HG03135 (cell line): ENCODE measurements around the gene SLC28A3.

Experiments used
- ATAC-seq: cut with Tn5 transposase; IDR thresholded peaks from one replicate; pipeline ENCODE4 v1.9.1; 2021; ENCODE audit warnings: mild to moderate bottlenecking, moderate library complexity; ENCODE audit not compliant: unreplicated experiment

Gene SLC28A3

GRCh38 chr9:84301851-84302250 is 38.7 kb downstream of the SLC28A3 start:
- no peak for ATAC-seq

DNA sequence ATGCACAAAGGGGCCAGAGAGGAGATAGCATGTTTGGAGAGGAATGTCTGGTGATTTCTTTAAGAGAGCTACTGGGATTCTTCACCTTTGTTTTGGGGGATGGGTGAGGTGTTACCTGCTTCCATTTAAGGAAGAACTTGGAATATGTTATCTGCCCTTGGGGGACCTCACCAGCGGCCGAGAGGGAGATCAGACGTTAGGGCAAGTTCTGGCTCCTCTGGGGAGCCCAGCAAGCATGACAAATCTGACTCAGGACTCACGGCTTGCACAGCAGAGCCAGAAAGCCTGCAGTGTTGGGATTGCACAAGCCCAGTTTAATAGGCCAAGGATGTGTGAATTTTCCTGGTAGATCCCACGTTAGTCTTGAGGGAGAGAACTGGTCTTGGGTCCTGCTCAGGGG is 40.3 kb downstream of the SLC28A3 start:
- ATAC-seq, result no peak

DNA sequence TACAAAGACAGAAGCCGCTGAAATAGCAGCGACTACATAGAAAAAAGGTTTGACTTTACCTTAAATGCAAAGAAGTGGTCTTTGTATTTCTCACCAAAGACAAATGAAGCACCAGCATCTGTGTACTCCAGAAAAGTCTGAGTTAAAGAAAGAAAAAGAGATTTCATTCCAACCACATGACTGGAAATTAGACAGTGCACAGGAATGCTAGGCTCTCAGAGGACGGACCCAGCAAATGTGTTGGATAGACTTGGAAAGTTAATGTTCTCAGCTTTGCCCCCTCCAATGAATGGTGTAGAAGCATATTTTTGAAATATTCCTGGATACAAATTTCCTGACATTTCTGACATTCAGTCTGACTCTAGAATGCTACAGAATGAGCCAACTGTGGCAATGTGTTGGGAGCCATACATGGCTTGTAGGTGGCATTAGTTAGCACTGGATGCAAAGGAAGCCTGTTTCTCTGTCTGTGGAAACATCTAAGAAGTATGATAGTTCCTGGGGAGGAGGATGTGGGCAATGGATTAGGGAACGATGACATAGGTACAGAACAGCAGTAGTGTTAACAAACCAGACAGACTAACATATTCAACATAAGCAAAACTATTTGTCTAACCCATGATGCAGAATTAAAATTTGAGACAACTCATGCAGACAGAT is 43.3 kb downstream of the SLC28A3 start:
- ATAC-seq, result no peak

GRCh38 chr9:84296146-84296843 is 44.3 kb downstream of the SLC28A3 start:
- ATAC-seq, result peak; percentile 38

GRCh38 chr9:84294241-84294950 is 46.2 kb downstream of the SLC28A3 start:
- ATAC-seq, result no peak

- ATAC-seq, result peak; percentile 61
These were observed 47.4 kb downstream of the SLC28A3 start for GRCh38 chr9:84293001-84293798.

DNA sequence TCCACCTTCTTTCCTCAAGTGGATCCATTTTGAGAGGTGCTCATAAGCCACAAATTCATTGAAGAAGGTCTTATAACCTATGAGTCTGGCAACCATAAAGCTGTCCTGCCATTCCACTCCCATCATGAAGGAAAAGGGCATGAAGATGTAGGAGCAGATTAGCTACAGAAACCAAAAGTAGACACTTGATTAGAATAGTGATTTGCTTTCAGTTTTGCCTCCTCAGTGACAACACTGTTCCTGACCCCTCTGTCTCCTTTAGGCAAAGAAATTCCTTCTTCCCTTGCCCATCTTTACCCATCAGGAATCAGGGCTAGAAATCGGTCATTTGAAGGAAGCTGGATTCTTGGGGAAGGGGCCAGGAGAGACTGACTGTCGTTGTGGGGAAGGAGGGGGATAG is 55.2 kb downstream of the SLC28A3 start:
- no peak for ATAC-seq

- no peak for ATAC-seq
These were observed 56.6 kb downstream of the SLC28A3 start for GRCh38 chr9:84283946-84284345.

- ATAC-seq, result no peak
These were observed 62.4 kb downstream of the SLC28A3 start for GRCh38 chr9:84278130-84278529.

DNA sequence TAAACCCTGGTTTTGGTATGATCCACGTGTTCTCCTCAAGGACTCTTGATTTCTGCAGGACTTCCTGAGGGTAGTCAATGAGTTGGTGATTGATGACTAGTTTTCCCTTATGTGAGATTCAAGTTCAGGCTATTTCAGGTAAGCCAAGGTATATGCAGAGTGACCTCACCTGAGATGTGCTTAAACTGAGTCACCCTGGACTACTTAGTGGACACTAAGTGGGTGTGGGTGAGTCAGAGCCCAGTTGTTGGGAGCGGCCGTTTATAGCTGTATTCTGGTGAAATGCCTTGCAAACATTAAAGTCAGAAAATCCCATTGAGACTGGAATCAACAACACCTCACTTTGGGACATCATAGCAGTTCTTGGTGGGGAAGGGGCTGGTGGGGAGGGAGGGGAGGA is 62.9 kb downstream of the SLC28A3 start:
- ATAC-seq, result no peak

DNA sequence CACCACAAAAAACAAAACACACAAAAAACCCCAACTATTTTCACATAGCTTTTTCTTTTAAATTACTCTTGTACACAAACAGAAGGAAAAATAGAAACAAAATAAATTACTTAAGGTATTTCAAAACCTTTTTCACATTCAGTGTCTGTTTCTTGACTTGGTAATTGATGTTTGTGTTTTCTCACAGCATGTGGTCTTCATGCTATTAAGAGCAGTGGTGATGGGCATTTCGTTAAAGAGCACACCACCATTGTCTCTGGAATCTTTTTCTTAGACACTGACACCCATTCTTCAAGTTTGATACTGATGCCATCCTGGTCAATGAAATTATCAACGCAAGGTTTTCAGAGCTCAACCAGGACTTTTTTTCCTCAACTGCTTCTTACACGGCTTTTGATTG is 63.8 kb downstream of the SLC28A3 start:
- ATAC-seq, result no peak

DNA sequence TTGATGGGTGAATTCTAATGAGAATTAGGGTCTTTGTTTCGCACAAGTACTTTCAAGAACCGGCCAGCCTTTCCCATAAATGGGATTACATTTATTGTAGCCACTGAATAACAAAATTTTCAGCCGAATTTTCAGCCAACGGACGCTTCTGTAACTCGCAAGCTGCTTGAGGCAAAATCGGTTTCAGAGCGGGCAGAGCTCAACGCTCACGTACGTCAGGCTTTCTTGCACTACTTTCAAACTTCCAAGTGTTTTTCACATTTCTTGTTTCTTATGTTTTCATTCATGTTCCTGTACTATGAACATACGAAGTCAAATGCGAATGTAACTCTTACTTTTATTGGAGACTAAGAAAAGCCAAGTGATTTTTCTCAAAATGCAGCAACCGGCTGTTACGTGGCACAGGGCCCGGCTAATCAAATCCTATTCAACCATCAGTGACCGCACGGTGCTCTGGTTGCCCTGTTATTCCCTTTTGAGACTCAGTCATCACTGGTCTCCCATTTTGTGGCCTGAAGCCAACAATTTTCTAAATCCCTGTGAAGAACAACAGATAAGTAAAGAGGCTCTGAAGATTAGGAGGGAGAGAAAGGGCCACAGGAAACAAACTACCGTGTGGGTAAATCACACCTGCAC is 68.5 kb downstream of the SLC28A3 start:
- no peak for ATAC-seq

- ATAC-seq, result peak; percentile 97
These were observed 69.0 kb downstream of the SLC28A3 start for GRCh38 chr9:84271531-84271900.

DNA sequence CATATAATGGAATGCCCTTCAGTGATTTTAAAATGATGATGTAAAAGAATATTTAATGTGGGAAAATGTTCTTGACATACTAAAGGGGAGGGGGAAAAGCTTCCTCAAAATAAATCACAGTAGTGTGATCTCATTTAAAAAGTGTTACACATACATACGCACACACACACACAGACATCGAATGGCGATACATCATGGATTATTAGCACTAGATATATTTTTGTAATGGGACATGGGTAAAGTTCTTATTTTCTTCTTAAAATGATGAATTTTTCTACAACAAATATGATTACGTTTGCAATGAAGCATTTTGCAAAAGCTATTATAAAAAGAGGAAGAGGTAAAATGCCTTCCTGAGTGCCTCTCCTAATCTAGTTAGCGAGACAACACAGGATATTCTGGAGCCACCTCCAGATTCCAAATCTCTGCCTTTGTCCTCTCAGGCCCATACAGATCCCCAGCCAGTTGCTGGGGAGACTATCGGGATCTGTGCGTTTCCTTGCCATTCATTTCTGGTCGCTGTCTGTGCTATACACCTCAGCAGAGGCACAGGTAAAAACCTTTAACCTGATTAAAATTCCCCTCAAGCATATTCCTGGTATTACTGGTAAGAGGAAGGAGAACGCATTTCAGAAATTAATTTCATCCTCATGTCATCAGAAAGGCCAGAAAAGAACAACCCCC is 69.6 kb downstream of the SLC28A3 start:
- no peak for ATAC-seq

DNA sequence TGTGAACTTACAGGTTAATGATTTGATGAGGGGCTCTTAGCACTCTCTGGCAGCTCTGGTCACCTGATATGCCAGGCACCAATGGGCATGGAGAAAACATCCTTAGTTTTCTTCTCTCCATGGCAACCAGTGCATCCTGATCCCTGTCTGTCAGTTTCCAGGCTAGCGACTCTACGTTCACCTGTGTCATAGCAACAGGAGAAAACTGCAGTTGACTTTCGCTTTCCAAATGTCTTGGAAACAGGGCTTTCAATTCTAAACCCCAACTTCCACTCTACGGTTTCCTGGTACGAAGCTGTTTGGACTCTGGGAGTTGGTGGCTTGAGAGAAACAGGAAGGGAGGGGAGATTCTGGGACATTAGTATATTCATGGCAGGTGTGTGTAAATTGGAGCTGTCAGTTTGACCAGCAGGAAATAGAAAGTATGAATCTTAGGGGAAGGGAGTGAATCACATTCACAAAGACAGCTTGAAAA is 74.4 kb downstream of the SLC28A3 start:
- no peak for ATAC-seq

DNA sequence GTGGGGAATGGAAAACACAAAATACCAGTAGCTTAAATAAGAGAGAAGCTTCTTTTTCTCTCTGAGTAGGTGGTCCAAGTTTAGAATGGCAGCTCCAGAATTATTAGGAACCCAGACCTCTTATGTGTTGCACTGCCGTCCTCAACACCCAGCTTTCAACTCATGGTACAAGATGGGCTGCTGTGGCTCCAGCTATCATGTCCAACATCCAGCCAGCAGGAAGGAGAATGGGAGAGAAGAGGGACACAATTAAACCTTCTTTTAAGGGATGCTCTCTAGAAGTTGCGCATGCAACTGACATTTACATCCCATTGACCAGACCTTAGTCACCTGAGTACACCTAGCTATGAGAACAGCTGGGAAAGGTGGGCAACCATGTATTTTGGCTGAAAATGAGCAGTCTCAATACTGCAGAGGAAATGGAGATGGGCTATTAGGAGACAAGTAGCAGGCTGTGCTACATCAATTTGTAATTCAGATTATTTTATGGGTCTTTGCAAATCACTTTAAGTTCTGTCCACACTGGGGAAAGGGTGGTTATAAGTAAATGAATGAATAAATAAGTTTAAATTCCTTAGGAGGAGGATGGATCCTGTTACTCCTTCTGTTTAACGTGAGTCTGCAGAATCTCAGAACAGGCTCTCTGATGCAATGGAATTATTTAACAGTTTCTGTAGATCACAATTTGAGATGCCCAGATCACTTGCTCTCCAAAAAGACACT is 76.1 kb downstream of the SLC28A3 start:
- ATAC-seq, result no peak

DNA sequence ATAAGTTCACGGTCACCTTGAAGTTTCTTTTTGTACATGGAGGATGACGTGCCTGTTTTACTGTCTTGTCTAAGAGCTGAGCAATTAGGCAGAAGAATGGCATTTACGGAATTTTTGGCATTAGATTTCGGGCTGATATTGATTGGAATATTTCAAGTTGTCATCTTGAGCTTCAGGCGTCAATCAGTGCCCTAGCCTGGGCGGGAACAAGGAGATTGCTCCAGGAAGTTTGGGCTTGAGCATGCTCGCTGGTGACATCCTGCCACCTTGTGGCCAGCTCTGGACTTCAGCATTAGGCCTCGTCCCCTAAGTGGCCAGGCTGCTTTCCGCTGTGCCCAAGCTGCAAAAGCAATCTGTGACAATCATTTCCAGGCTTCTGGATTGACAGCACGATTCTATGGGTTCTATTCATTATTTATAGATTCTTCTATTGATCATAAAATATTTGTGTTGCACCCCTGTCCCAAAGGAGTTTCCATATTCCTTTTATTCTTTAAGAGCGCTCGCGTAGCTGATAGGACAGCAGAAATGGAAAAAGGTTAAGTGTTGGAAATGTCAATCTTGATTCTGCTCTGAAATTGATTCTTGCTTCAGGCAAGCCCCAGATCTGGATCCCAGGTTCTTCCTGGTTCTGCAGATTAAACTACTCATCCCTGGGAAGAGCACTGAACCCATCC is 79.3 kb downstream of the SLC28A3 start:
- no peak for ATAC-seq

- ATAC-seq, result no peak
These were observed 82.2 kb downstream of the SLC28A3 start for GRCh38 chr9:84258371-84258770.

- no peak for ATAC-seq
These were observed 84.9 kb downstream of the SLC28A3 start for GRCh38 chr9:84255696-84256095.
